ENCODE results near the gene ARRDC3. TPM values are rescaled to one million over a fixed set of nuclear protein-coding genes. Genes with fewer than 3 reads are reported as not detected.
"Not testable (repeated sequence)": the region's sequence is repeated elsewhere in the genome, so short reads cannot be mapped to it uniquely, and the experiment has no call there.

The ARRDC3 gene
- polyA plus RNA-seq, 1 donor = 138 TPM

DNA sequence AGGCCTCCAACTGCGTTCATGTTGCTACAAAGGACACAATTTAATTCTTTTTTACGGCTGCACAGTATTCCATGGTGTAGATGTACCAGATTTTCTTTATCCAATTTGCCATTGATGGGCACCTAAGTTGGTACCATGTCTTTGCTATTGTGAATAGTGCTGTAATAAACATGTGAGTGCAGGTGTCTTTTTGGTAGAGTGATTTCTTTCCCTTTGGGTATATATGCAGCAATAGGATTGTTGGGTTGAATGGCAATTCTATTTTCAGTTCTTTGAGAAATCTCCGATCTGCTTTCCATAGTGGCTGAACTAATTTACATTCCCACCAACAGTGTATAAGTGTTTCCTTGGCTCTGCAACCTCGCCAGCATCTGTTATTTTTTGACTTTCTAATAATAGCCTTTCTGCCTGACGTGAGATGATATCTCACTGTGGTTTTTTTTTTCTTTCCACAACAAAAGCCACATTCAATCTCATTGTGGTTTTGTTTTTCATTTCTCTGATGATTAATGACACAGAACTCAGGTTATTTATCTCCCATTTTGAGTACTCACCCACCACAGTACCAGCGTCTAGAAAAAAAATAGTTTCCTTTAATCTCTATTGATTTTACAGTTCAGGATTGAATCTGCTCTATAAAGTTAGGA, 21.9 kb downstream of the ARRDC3 start:
- DNase-seq = no peak

DNA sequence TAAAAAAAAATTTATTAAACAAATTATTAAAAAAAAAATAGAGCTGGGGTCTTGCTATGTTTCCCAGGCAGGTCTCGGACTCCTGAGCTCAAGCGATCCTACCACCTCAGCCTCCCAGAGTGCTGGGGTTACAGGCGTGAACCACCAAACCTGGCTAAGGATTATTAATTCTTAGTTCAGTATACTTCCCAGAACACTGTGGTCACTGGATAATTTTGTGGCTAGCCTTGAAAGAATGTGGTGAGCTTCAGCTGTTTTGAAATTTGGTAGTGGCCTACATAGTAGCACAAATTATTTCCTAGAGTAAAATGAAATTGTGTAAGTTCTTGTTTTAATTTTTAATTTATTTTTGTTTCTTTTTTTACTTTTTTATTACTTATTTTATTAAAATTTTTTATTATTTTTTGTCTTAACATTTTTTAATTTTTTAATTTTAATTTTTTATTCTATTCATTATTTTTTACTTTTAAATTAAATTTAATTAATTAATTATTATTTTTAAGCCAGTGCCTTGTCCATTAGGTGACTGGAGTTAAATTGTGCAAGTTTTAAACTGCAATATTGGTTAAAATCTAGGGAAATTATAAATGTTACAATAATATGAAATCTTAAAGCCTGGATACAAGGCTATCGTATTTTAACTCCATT, 23.0 kb downstream of the ARRDC3 start:
- DNase-seq = no peak

DNA sequence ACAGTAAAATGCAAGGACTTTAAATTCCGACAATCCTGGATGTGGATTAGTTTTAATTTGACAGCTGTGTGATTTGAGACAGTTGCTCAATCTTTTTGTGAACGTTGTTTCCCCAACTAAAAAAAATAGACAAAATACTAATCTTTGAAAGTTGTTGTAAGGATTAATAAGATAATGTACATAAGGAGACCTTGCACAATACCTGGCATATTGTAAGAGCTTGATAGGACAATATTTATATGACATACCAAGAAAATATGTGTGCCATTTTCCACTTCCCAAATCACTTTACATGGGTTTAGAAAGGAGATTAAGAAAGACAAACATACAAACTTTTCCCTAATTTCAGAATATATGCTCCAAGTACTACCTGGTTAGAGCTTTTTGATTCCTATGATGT, 25.3 kb downstream of the ARRDC3 start:
- no peak for DNase-seq

DNA sequence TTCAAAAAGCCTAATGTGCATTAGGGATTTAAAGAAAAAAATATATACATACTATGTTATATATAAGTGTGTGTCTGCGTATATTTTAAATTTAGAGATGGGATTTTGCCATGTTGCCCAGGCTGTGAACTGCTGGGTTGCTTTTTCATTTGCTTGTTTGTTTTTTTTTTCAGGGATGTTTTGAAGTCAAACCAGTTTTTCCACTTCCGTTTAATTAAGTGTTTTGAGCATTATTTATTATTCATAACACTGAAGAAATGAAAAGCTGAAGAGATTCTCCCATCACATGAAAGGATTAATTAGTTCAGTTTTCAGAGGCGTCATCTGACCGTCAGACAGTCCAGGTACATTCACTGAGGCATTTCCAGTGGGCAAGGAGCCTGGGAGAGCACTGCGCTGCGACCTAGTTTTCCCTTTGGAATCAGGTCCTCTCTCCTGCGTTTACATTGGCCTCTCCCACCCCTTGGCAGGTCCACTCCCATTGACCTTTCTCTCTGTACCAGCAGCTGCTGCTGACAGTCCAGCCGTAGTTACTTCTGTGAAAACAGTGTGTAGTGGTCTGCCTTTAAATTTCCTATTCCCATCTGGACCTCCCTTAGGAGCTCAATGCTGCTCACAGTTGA, 26.0 kb downstream of the ARRDC3 start:
- DNase-seq = peak; percentile 29

DNA sequence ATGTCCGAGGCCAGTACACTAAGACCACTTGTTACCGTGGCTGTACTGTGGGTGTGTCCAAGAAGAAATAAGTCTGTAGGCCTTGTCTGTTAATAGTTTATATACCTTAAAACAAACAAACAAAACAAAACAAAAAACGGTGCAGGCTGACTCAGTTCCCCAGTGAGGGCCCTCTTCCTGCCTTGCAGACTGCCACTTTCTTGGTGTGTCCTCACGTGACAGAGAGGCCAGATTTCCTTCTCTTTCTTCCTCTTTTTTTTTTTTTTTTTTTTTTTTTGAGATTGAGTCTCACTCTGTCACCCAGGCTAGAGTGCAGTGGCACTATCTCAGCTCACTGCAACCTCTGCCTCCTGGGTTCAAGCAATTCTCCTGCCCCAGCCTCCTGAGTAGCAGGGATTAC, 28.2 kb downstream of the ARRDC3 start:
- DNase-seq = not testable (repeated sequence)

DNA sequence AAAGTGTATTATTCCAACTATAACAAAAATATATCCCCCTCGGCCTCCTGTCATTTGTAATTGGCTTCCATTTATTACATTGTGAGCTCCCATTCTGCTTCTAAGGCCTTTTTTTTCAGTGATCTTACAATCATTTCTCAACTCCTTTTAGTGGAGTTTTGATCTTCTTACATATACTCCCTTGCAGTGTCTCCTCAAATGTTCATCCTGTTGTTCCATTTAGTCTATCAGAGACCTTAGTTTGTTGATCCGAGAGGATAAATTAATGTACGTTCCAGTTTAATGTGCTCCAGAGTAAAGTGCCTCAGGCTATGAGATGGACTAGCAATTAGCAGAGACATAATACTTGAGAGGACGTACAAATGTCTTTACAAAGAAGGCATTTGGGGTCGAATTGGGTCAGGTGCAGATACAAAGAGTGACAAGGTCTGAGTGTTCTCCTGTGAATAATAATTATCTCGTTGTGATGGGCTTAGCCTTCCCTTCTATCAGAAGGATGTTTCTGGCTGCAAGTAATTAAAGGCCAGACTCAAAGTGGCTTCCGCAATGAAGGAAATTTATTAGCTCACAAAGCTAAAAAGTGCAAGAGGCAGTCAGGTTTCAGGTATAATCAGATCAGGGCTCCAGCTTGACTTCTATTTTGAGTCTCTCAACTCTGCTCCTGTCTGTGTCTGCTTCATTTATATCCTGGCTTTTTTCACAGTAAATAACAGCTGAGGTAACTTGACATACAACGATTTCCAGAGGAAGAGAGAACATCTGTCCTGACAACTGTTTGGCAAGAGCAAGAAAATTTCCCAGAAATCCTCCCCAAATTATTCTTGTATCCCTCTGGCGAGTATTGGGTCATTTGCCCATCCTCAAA, 30.1 kb downstream of the ARRDC3 start:
- DNase-seq = no peak

DNA sequence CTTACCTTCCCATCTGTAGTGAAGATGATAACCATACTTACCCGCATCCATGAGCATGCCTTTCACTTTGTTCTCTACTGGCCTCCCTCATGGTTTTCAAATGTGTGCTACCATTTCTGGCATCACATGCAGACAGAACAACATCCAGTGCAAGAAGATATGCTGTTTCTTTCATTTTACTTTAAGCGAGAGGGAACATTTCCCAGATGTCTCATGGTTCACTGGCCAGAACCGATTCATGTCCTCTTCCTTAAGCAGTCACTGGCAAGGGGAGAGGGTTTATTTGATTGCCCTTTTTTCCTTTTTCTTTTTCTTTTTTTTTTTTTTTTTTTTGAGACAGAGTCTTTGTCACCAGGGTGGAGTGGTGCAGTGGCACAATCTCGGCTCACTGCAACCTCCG, 37.7 kb downstream of the ARRDC3 start:
- DNase-seq = no peak

DNA sequence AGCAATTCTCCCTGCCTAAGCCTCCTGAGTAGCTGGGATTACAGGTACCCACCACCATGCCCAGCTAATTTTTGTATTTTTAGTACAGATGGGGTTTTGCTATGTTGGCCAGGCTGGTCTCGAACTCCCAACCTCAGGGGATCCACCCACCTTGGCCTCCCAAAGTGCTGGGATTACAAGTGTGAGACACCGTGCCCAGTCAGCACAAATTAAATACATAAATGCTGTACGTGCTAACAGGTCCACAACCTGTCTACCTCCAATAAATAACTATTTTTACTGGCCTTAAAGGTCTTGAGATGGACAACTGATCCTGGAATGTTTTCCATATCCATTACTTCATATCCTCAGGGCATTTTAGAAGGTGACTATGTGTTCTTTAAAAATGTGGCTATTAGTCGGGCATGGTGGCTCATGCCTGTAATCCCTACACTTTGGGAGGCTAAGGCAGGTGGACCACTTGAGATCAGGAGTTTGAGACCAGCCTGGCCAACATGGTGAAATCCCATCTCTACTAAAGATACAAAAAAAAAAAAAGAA, 38.4 kb downstream of the ARRDC3 start:
- not testable (repeated sequence) for DNase-seq

DNA sequence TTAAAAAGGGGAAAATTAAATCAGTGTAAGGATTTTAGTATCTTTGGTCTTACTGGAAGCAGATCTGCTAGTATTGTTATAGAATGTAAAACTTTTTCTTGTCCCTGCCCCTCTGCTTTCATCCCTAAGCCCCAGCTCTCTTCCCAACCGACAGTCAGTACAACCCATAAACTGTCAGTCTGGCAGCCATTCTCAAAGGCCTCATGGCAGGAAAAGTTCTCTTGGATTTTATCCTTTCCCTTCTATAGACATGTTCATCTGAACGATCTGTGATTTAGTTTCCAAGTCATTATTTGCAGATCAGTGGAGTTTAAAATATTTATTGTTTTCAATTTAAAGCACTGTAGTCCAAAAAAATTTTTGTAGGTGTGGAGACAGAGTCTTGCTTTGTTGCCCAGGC, 39.2 kb downstream of the ARRDC3 start:
- no peak for DNase-seq

DNA sequence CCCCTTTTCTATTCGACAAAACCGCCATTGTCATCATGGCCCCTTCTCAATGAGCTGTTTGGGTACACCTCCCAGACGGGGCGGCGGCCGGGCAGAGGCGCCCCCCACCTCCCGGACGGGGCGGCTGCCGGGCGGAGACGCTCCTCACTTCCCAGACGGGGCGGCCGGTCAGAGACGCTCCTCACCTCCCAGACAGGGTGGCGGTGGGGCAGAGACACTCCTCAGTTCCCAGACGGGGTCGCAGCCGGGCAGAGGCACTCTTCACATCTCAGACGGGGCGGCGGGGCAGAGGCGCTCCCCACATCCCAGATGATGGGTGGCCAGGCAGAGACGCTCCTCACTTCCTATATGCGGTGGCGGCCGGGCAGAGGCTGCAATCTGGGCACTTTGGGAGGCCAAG, 40.2 kb downstream of the ARRDC3 start:
- not testable (repeated sequence) for DNase-seq

DNA sequence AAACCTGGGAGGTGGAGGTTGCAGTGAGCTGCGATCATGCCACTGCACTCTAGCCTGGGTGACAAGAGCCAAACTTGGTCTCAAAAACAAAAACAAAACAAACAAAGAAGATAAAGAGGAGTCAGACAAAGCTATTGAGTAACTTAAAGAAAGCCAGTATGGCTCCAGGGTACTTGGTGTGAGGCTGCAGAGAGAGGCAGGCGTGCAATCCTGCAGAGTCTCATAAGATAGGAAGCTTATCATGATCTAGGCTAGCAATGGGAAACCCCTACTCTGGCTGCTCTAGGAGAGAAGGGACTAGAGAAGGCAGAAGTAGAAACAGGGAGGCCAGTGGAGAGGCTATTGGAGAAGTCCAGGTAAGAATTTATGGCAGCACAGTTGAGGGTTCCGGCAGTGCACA, 42.0 kb downstream of the ARRDC3 start:
- no peak for DNase-seq

DNA sequence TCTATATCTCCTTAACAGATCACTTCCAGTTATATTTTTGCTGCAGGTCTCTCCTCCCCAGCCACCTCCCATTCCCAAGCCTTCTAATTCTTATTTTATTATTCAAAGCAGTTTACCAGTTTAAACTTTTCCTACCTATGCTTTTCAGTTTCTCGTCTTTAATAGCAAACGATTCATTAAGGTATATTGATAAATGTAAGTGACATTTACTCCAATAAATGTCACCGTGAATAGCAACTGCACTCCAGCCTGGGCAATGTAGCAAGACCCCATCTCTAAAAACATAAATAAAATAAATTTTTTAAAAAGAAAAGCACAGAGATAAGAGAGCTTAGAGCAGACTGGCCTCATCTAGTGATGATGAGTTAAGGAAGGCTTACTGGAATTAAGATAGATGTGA, 42.6 kb downstream of the ARRDC3 start:
- no peak for DNase-seq

DNA sequence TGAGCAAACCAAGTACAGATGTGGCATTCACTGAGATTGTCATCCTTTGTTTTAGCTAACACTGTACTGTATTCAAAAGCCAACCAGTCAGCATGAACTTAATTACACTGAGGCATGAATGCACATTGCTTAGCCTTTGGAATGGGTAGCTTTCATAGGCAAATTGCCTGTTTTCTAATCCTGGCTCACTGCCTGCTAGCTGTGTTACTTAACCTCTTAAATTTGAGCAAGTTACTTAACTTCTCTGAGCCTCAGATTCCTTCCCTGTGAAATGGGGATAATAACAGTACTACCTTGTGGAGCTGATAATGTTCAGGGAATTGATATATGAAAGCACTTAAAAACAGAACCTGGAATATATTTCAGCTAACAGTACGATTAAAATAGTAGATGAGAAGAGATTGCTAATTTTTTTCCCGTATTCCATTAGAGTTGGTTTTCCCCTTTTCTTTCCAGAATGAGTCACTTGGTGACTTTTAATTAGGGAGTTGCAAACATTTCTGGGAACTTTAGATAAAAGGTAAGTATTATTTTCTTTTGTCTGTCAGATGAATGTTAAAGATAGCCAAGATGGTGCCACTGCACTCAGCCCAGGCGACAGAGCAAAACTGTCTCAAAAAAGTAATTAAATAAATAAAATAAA, 43.9 kb downstream of the ARRDC3 start:
- DNase-seq = no peak

DNA sequence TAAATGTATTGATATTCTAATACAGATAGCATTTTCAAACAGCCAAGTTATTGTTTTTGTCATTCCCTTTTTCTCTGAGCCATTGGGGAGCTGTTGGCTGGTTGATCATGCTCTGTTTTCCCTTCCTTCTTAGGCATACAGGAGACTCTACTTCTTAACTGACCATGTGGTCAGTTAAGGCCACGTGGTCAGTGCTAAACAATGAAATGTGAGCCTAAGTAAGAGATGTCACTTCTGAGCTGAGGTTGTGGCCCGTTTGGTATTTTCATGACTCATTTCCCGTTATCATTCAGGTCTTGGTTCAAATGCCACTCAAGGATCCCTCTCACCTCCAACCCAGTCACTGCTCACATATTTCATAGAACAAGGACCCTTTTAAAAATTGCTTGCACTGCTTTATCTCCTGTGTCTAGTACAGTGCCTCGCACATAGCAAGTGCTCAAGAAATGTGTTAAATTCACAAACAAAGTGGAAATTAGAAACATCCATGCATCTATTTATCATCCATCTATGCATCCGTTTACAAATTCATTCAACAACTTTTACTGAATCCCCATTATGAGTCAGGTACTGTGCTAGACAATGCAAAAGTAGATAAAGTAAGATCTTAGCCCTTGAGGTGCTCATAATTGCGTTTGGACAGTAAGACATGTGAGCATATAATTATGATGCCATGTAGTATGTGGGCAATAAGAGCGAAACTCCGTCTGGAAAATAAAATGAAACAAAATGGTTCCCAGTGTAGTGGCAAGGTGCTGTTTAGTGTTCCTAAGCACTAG, 50.7 kb downstream of the ARRDC3 start:
- DNase-seq = no peak

DNA sequence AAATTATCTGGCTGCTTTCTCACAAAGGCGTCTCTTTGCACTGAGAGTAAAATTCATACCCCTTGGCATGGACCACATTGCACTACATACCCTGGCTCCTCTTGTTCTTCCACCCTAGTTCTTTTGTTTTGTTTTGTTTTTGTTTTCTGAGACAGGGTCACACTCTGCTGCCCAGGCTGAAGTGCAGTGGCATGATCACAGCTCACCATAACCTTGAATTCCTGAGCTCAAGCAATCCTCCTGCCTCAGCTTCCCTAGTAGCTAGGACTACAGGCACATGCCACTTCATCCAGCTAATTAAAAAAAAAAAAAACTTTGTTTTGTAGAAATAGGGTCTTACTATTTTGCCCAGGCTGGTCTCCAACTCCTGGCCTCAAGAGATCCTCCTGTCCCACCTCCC, 51.4 kb downstream of the ARRDC3 start:
- no peak for DNase-seq

DNA sequence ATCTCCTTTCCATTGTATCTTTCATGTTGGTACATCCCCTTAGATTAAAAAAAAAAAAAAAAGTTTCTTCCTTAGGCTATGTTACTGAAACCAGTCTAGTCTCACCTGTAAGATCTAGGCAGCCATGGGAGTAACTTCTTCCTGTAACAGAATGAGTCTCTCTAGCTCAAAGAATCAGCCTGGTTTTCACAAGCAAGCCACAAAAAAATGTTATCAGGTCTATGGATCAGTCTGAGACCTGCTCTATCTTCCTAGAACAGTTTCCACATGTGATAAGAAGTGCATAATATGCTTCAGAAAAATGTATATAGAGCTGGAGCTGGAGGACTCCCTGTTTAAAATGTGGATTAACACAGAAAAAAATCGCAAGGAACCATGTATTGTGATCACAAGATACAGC, 53.8 kb downstream of the ARRDC3 start:
- no peak for DNase-seq

DNA sequence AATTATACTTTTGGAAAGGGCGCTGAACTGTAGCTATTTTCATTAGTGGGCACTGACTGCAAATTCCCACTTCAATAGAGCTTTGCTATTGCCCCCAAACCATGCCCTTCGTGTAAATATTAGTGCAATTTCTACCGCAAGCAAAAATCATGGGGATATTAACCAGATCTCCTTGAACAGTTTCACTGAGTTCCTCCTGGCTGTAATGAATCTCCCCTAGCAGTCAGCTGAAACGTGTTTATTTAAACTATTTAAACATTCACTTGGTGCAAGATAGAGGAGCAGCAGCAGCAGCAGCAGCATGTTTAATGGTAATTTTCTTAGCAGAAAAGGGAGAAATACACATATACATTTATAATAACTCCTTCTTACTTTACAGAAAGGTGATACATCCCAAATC, 54.4 kb downstream of the ARRDC3 start:
- no peak for DNase-seq

DNA sequence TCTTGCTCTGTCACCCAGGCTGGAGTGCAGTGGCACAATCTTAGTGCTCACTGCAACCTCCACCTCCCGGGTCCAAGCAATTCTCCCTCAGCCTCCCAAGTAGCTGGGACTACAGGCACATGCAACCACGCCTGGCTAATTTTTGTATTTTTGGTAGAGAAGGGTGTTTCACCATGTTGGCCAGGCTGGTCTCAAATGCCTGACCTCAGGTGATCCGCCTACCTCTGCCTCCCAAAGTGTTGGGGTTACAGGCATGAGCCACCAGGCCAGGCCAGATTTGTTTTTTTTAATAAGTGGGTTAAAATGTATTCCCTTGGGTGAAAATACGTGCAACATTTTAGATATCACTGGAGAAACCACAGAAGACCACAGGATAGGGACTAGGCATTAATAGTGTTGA, 60.1 kb downstream of the ARRDC3 start:
- not testable (repeated sequence) for DNase-seq

DNA sequence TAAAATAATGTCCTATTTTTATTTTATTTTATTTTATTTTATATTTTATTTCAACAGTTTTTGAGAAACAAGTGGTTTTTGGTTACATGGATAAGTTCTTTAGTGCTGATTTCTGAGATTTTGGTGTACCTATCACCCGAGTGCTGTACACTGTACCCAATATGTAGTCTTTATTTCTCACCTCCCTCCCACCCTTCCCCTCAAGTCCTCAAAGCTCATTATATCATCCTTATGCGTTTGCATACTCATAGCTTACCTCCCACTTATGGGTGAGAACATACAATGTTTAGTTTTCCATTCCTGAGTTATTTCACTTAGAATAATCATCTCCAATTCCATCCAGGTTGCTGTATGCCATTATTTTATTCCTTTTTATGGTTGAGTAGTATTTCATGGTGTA, 63.5 kb downstream of the ARRDC3 start:
- DNase-seq = no peak

DNA sequence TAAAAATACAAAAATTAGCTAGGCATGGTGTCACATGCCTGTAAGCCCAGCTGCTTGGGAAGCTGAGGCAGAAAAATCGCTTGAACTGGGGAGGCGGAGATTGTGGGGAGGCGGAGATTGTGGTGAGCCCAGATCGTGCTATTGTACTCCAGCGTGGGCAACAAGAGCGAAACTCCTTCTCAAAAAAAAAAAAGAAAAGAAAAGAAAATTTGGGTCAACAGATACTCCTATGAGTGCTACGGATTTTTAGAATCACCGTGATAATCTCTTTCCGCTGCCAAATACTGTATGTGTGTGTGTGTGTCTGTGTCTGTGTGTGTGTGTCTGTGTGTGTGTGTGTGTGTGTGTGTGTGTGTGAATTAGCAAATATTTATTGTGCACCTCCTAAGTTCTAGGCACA, 64.4 kb downstream of the ARRDC3 start:
- no peak for DNase-seq
